ENCODE data around the gene ADGRA1.

Gene ADGRA1

DNA sequence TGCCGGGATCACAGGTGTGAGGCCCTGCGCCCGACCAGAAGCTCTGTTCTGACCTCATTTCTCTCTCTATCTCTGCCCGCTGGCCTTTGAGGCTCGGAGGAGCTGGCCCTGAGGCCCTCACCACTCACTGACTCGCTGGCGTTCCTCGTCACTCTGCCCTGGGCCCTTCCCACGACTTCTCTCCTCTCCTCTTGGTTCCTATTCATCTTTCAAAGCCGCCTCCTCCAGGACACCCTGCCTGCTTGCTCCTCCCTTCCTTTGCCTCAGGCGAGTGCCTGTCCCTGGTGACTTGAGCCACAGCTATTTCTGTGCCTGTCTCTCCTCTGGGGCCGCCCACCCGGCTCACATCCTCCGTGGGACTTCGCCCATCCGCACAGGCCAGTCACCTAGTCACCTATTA lies 17.3 kb upstream of the ADGRA1 start:
- no peak for TF ChIP-seq TEAD4 (IDR thresholded peaks at IDR 0.05)
- TF ChIP-seq, protein P1, sequence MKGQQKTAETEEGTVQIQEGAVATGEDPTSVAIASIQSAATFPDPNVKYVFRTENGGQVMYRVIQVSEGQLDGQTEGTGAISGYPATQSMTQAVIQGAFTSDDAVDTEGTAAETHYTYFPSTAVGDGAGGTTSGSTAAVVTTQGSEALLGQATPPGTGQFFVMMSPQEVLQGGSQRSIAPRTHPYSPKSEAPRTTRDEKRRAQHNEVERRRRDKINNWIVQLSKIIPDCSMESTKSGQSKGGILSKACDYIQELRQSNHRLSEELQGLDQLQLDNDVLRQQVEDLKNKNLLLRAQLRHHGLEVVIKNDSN (IDR thresholded peaks at IDR 0.05): no peak
- TF ChIP-seq, protein P2, sequence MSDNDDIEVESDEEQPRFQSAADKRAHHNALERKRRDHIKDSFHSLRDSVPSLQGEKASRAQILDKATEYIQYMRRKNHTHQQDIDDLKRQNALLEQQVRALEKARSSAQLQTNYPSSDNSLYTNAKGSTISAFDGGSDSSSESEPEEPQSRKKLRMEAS (IDR thresholded peaks at IDR 0.05): no peak
- no peak for TF ChIP-seq TCF12 (IDR thresholded peaks at IDR 0.05; ENCODE audit: low read depth)
- TF ChIP-seq RAD21 (IDR thresholded peaks at IDR 0.05; ENCODE audit: low read depth): no peak
- TF ChIP-seq CEBPB (IDR thresholded peaks at IDR 0.05): no peak
- no peak for TF ChIP-seq YY1 (IDR thresholded peaks at IDR 0.05; ENCODE audit: low read depth)
- TF ChIP-seq FOXM1 (IDR thresholded peaks at IDR 0.05; ENCODE audit: borderline replicate concordance, low read depth): no peak
- TF ChIP-seq CREB1 (IDR thresholded peaks at IDR 0.05; ENCODE audit: low read depth): no peak
- TF ChIP-seq NFIC (IDR thresholded peaks at IDR 0.05): no peak
- TF ChIP-seq ZBTB7A (IDR thresholded peaks at IDR 0.05; ENCODE audit: low read depth): no peak
- TF ChIP-seq, protein P3, sequence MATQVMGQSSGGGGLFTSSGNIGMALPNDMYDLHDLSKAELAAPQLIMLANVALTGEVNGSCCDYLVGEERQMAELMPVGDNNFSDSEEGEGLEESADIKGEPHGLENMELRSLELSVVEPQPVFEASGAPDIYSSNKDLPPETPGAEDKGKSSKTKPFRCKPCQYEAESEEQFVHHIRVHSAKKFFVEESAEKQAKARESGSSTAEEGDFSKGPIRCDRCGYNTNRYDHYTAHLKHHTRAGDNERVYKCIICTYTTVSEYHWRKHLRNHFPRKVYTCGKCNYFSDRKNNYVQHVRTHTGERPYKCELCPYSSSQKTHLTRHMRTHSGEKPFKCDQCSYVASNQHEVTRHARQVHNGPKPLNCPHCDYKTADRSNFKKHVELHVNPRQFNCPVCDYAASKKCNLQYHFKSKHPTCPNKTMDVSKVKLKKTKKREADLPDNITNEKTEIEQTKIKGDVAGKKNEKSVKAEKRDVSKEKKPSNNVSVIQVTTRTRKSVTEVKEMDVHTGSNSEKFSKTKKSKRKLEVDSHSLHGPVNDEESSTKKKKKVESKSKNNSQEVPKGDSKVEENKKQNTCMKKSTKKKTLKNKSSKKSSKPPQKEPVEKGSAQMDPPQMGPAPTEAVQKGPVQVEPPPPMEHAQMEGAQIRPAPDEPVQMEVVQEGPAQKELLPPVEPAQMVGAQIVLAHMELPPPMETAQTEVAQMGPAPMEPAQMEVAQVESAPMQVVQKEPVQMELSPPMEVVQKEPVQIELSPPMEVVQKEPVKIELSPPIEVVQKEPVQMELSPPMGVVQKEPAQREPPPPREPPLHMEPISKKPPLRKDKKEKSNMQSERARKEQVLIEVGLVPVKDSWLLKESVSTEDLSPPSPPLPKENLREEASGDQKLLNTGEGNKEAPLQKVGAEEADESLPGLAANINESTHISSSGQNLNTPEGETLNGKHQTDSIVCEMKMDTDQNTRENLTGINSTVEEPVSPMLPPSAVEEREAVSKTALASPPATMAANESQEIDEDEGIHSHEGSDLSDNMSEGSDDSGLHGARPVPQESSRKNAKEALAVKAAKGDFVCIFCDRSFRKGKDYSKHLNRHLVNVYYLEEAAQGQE (IDR thresholded peaks at IDR 0.05; ENCODE audit: low read depth): no peak

DNA sequence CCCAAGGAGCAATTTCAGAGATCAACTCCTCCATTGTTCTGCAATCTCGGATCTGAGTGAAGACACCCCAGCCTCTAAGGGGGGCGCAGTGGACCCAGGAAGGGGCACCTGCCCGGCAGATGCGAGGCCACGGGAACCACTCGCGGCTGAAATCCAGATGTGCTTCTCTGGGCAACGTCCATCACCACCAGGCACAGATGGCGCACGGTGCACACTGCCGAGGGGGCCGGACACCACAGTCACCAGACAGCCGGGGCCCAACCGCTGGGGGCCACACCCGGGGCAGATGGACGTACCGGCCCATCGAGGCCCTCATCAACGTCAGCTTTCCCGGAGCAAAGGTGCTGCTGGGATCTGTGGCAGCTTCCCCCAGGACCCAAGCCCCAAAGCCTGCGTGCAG lies 16.9 kb upstream of the ADGRA1 start:
- no peak for TF ChIP-seq EGR1 (IDR thresholded peaks at IDR 0.05)
- no peak for TF ChIP-seq CREB1 (IDR thresholded peaks at IDR 0.05; ENCODE audit: low read depth)
- TF ChIP-seq, protein P2 (IDR thresholded peaks at IDR 0.05): no peak
- TF ChIP-seq TEAD4 (IDR thresholded peaks at IDR 0.05): no peak
- no peak for TF ChIP-seq EP300 (IDR thresholded peaks at IDR 0.05; ENCODE audit: borderline replicate concordance)
- no peak for TF ChIP-seq NFIC (IDR thresholded peaks at IDR 0.05)
- TF ChIP-seq ZBTB7A (IDR thresholded peaks at IDR 0.05; ENCODE audit: low read depth): no peak
- no peak for TF ChIP-seq RAD21 (IDR thresholded peaks at IDR 0.05; ENCODE audit: low read depth)
- no peak for TF ChIP-seq TCF12 (IDR thresholded peaks at IDR 0.05; ENCODE audit: low read depth)
- TF ChIP-seq FOXM1 (IDR thresholded peaks at IDR 0.05; ENCODE audit: borderline replicate concordance, low read depth): no peak
- TF ChIP-seq, protein P3 (IDR thresholded peaks at IDR 0.05; ENCODE audit: low read depth): no peak
- no peak for TF ChIP-seq TAF1 (IDR thresholded peaks at IDR 0.05; ENCODE audit: low read depth)

DNA sequence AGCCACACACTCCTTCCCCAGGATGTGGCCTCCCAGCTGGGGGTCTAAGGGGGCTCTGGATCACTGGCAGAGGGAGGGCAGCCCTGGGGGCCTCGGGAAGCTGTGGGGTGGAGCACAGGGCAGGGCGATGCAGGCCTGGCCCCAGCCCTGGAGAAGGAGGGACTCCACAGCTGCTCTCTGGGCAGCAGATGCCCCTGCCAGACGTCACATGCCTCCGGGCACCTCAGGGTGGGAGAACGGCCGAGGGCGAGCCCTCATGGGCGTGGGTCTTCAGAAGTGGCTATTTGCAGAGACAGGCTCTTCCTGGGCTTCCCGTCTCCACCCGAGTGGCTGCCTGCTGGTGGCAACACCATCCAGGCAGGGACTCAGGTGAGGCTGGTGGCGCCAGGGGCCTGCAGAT lies 16.0 kb upstream of the ADGRA1 start:
- TF ChIP-seq EP300 (IDR thresholded peaks at IDR 0.05; ENCODE audit: borderline replicate concordance): no peak
- TF ChIP-seq EGR1 (IDR thresholded peaks at IDR 0.05): no peak
- TF ChIP-seq TCF12 (IDR thresholded peaks at IDR 0.05; ENCODE audit: low read depth): no peak
- no peak for TF ChIP-seq TEAD4 (IDR thresholded peaks at IDR 0.05)
- no peak for TF ChIP-seq CREB1 (IDR thresholded peaks at IDR 0.05; ENCODE audit: low read depth)
- TF ChIP-seq, protein P2 (IDR thresholded peaks at IDR 0.05): no peak
- TF ChIP-seq FOXM1 (IDR thresholded peaks at IDR 0.05; ENCODE audit: borderline replicate concordance, low read depth): no peak
- no peak for TF ChIP-seq RAD21 (IDR thresholded peaks at IDR 0.05; ENCODE audit: low read depth)

DNA sequence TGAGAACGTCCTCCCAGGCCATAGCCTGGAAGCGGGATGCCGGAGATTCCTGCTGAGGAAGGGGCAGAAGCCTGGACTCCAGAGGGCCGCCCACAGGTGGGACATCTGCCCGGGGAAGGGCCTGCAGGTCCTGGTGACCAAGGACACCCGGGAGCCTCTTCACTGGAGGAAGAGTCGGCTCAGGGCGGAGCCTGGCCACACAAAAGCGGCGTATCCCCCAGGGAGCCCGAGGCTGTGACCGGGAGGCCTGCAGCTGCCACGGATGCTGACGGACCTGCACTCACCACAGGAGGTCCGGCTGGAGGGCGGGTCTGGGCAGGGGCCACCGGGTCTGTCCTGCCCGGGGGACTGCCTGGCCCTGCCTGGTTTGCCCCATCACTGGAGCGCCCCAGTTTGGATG lies 15.5 kb upstream of the ADGRA1 start:
- TF ChIP-seq FOXM1 (IDR thresholded peaks at IDR 0.05; ENCODE audit: borderline replicate concordance, low read depth): no peak
- no peak for TF ChIP-seq TEAD4 (IDR thresholded peaks at IDR 0.05)
- TF ChIP-seq TCF12 (IDR thresholded peaks at IDR 0.05; ENCODE audit: low read depth): no peak
- TF ChIP-seq RAD21 (IDR thresholded peaks at IDR 0.05; ENCODE audit: low read depth): no peak

DNA sequence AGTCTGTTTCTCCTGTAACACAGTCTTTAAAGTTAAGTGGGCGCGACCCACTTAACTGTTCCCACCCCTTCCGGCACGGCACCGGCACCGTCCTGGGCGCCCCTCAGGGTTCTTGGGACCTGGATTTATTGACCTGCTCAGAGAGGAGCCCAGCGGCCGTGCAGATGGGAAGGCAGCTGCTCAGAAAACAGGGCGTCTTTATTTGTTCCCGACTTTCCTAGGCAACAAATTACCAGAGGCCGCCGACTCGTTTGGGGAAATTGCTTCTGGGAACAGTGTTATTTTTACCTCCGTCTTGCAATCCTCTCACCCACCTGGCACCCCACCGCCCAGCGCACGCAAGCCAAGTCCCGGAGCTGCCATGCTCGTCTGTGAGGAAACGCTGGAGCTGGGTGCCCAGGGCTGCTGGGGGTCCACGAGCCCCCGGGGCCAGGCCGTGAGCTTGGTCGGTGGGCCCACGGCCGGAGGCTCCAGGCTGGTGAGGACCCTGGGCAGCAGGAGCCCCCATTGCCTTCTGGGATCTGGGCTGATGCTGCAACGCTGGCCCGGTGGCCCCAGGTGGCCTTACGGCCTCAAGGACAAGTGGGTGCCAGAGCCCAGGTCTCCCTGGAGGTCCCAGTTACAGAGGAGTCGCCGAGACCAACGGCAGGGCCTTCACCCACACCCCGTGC lies 14.9 kb upstream of the ADGRA1 start:
- no peak for TF ChIP-seq TCF12 (IDR thresholded peaks at IDR 0.05; ENCODE audit: low read depth)
- no peak for TF ChIP-seq TAF1 (IDR thresholded peaks at IDR 0.05; ENCODE audit: low read depth)
- no peak for TF ChIP-seq EP300 (IDR thresholded peaks at IDR 0.05; ENCODE audit: borderline replicate concordance)
- no peak for TF ChIP-seq CEBPB (IDR thresholded peaks at IDR 0.05)
- no peak for TF ChIP-seq RAD21 (IDR thresholded peaks at IDR 0.05; ENCODE audit: low read depth)
- no peak for TF ChIP-seq CREB1 (IDR thresholded peaks at IDR 0.05; ENCODE audit: low read depth)
- TF ChIP-seq, protein P2 (IDR thresholded peaks at IDR 0.05): no peak
- no peak for TF ChIP-seq YY1 (IDR thresholded peaks at IDR 0.05; ENCODE audit: low read depth)
